HG02623 (cell line): ENCODE results near the gene TANGO2.

ENCODE experiments used
- ATAC-seq: cut with Tn5 transposase; IDR thresholded peaks from one replicate; pipeline ENCODE4 v1.9.1; 2021; ENCODE audit warnings: moderate library complexity; ENCODE audit not compliant: unreplicated experiment

Gene TANGO2

DNA sequence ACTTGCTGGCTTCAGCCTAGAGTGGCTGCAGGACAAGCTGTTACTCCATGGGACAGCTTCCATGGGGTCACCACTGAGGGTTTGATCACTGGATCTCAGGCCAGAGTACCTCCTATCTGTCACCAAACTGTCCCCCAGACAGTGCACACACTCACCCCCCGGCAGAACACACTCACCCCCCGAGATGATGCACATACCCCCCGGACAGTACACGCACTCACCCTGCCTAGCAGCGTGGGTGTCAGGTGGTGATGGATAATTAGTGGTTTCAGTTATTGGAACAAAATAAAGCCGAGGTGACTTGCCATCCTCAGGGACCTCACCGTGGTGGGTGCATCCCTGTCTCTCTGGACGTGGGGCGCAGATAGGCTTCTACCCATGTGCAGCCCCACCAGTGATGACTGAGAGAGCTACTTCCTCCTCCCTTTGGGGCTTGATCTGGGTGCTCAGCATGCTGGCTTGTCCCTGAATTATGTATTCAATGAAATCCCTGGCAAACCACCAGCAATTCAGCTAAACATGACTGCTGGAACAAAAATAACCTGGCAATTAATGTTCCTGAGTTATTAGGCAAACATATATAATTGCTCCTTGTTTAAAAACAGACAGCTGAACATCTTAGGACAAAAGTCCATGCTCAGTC is 18.9 kb downstream of the TANGO2 start:
- no peak for ATAC-seq

DNA sequence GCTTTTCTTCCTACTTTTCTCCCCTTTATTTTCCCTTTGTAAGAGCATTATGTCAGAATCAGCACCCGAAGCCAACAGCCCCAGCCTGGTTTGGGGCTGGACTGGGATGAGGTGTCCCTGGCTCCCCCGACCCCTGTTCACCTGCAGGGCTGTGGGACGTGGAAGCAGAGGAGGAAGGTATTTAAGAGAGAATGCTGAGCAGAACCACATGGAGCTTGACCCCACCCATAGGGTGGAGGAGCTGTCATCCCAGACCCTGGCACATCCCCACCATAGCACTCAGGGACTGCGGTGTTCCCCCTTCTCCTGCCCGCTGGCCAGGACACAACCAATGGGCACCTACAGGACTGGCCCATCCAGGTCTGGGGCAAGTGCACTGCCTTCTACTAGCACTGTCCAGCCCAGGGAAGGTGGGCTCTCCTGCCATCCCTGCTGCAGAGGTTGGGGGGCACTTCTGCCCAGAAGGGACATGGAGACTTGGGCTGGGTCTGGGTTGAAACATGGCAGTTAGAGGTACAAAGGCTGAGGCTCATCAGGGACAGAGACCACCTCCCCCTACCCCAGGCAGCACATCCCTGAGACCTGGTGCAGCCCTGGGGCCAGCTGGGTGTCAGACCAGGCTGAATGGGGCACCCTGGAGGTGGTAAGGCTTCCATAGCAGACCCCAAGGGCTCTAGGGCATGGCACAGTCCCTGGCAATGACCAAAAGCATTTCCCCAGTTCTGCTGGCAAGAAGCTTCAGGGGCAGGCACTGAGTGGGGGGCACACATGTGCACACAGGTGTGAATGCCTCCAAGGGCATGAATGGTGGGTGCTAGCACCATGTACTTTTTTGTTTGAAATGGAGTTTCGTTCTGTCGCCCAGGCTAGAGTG is 19.7 kb downstream of the TANGO2 start:
- no peak for ATAC-seq

DNA sequence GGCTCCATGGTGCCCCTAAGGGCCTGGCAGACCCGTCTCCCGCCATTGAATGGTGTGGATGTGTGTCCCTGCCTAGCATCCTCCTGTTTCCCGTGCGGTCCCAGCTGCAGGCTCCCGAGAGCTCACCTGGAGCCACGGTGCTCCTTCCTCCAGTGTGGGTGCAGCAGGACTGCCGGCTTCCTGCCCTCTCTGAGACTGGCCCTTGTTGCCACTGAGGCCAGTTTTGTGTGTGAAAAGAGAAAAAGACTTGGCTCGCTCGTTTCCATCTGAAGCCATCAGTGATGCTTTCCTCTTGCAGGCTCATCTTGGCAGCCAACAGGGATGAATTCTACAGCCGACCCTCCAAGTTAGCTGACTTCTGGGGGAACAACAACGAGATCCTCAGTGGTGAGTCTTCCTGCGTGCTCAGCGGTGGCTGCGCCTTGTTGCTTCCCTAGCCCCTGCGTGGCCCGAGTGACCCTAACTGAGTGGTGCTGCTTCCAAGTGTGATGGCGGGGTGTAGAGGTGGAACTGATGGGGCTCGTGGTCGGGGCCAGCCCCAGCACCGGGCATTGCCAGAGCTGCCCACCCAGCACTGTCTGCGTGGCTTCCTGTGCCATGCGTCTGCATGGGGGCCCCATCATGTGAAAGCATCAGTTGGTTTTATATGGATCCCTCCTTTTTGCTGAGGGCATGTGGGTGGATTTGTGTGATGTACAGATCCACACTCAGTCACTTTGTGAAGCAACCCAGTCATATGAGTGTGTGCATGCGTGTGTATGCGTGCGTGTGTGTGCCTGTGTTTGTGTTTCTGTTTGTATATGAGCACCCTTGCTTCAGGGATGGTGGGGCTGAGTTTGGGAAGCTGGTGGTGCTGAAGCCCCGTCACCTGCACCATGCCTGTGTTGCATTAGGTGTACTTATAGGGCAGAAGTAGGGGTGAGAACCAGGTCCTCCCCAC is 22.4 kb downstream of the TANGO2 start:
- ATAC-seq: no peak

DNA sequence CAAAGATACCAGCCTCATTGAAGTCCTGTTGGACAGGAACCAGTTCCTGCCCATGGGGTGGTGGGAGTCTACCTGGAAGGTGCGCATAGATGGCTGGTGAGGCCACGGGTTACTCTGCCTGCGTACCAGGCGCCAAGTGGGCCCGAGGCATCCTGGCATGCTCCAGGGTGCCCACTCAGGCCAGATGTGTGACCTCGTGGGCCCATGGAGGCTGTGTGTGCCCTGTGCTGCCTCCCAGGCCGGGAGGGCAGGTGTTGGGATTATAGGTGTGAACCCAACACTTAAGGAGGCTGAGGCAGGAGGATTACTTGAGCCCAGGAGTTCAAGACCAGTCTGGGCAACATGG is 23.1 kb downstream of the TANGO2 start:
- ATAC-seq: no peak

DNA sequence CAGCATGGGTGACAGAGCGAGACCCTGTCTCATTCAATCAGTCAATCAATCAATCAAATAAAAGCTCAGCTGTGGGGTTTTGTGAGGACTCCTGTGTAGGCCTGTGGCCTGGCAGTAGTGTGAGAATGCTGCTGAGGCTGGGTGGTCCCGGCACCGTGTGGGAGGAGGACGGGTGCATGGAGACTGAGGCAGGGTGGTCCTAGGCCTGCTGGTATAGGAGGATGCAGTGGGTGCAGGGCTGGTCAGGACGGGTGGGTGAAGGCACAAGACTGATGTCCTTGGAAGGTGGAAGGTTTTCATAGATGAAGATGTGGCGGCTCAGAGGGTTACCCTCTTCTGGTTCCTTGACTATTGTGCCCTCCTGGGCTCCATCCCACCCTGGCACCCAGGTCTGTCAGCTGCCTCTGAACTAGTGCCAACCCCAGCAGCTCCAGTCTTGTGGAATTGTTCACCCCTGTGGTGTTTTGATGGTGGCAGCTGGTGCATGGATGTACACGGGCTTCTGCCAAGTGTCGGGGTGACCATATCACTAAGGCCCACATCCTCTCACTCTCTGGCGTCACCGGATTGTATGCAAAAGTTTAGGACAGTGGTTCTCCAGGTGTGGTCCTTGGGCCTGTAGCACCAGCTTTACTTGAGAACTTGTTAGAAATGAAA is 23.7 kb downstream of the TANGO2 start:
- ATAC-seq: no peak

DNA sequence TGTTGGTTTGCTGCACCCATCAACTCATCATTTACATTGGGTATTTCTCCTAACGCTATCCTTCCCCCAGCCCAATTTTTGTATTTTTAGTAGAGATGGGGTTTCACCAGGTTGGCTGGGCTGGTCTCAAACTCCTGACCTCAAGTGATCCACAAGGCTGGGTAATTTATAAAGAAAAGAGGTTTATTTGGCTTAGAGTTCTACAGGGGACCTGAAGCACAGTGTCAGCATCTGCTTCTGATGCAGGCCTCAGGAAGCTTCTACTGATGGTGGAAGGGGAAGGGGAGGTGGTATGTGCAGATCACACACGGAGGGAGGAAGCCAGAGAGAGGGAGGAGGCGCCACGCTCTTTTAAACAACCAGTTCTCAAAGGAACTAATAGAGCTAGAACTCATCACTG is 25.8 kb downstream of the TANGO2 start:
- no peak for ATAC-seq

DNA sequence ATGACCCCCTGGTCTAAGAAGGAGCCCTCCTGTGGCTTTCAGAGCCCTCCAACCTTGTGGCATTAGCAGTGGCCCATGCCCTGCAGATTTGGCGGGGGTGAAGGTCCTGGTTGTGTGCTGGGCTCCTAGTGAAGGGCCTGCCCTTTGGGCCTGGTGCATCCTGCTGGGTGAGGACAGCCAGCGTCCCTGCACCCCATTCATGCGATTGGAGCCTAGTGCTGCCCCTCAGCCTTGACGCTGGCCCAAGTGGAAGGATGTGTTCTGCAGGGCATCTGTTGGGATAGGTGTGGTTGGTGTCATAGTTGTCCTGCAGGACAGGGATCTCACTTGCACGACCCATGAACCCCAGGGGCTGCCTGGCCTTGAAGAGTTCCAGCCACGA is 31.0 kb downstream of the TANGO2 start:
- ATAC-seq: no peak

DNA sequence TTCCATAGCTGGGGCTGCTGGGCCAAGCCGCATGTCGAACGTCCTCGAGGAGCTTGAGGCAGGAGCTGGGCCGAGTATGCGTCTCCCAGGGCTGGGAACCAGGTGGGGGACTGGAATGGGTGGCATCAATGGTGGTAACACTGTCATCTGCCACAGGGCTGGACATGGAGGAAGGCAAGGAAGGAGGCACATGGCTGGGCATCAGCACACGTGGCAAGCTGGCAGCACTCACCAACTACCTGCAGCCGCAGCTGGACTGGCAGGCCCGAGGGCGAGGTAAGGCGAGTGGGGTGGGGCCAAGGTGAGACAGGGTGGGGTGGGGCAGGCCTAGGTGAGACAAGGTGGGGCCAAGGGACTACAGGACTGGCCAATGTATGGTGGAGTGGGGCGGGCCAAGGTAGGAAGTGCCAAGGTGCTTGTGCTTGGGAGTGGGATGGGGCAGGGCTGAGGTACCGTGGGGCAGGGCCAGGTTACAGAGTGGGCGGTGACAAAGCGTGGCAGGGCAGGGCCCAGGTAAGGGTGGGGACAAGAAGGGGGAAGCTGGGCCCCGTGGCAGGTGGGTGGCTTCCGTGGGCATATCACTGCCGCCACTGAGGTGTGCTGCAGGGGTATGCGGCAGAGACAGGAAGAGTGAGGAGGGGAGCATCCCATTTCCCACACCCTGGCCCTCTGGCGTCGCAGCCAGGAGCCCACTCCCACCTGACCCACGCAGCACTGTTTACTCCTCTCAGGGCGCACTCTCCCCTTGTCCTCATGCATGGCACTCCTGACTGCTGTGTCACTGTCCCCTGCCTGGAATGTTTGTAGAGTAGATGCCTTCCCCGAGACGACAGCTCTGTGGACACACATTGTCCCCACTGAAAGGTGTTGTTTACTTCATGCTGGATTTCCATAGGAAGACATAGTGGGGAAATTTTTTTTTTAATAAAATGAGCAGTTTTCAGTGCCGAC is 31.7 kb downstream of the TANGO2 start:
- ATAC-seq: no peak

DNA sequence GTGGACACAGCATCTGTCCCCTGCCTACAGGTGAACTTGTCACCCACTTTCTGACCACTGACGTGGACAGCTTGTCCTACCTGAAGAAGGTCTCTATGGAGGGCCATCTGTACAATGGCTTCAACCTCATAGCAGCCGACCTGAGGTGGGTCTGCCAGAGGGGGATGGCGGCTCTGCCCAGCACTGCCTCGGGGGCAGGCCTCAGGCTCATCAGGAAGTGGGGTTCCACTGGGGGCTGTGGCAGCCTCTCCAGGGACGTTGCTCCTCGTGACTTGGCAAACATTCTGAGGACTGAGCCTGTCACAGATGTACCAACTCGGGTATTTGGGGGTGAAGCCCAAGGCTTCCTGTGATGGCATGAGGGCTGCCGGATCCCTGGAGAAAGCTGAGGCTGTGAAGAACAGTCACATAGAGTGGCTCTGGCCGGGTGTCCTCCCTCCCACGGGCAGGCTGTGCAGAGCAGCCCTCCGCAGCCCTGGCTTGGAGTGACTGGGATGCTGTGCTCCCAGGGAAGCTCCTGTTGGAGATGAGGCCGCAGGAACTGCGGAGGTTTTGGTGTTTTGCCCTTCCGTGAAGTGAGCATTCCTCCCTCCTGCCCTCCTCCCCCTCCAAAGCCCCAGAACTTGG is 32.6 kb downstream of the TANGO2 start:
- ATAC-seq: no peak

DNA sequence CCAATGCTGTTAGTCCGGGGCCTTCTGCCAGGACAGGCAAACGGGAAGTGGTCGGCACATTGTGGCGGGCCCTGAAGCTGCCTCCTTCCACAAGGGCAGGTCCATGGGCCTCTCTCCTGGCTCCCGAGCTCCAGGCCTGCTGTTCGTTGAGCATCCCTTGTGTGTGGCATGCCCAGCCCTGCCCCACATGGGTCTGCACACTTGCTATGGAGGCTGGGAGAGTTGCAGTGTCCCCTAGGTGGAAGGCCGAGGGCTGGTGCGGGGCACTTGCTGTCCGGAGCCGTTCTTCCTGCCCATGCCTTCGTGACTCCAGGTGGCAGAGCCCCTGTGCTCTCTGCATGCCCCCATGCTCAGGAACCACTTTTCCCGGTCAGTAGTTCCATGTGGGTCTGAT is 33.1 kb downstream of the TANGO2 start:
- no peak for ATAC-seq

DNA sequence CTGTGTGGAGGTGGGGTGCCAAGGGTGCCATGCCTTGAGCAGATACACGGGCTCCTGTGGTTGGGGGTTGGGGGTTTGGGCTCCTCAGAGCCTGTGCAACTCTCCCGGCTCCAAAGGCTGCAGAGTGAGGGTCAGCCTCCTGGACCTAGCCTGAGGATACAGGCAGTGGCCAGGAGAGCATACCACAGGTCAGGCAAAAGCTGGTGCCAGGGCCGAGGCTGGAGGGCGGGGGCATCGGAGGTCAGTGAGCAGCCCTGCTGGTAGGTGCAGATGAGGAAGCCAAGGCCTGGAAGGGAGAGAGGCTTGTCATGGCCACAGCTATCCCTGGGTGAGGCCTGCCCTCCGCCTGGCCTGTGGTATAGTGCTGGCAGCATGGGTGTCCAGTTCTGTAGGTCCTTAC is 33.6 kb downstream of the TANGO2 start:
- no peak for ATAC-seq

DNA sequence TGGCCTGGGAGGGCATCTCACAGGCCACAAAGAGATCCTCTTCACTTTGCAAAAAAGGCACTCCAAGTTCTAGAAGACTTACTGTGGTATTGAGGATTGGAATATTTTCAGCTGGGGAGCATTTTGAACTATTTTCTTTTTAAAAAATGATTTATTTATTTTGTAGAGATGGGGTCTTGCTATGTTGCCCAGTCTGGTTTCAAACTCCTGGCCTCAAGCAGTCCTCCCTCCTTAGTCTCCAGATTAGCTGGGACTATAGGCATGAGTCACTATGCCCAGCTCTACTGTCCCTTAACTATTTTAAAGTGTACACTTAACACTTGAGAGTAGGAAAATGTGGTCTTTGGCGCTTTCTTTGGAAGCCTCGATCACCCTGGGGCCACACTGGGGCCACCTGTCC is 34.2 kb downstream of the TANGO2 start:
- no peak for ATAC-seq

DNA sequence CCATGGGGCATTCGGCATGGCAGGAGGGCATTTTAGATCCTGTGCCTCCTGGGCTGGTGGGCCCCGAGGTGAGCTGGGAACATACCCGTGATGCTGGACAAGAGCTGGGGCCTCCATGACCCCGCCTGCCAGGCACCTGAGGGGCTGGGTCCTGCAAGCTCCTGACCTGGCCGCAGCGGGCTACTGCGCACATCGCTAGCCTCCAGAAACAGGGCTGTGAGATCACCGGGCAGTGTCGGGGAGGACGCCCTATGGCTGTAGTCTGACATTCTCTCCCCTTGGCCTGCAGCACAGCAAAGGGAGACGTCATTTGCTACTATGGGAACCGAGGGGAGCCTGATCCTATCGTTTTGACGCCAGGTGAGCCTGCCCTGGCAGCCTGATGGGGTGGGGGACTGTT is 34.7 kb downstream of the TANGO2 start:
- no peak for ATAC-seq

DNA sequence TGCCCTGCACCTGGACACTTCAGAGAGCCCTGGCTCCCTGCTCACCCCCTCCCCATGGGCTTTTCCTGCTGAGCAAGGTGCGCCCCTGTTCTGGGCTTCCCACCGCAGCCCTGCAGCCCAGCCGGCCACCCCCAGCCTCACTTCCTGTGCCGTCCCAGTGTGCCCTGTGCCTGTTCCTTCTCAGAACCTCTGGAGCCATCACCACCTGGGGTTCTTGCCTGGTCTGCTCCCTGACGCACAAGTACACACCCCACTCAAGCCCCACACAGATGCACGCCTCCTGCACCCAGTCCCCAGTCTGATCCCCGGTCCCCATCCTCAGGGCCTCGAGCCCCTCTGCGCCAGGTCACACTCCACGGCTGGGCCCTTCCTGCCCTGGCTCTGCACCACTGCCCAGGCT is 35.3 kb downstream of the TANGO2 start:
- ATAC-seq: no peak

DNA sequence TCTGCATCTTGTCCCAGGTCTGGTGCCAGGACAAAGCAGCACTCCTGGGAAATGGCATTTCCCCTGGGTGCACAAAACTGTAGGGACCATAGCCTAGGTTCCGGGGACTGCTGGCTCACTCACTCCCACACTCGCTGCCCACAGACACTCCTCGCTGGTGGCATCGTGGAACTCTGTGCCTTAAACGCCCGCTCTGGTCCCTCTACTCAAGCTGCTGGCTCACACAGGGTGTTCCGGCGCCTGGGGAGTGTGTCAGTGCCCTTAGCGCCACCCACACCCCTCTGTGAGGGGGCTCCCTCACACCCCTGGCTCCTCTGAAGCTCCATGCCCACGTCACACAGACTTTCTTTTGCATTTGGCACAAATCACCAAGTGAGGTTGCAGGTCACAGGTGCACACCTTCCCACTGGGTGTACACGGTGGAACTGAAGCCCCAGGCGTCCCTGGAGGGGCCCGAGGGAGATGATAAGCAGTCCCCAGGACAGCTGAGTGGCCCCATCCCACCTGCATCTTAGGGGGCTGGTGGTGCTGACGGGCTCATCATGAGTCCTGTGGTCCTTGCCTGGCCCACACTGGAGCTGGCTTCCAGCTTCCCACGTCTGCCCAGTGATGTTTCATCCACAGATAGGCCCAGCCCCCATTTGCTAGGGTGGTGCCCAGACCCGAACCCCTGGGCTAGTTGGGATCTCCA is 35.9 kb downstream of the TANGO2 start:
- ATAC-seq: no peak

DNA sequence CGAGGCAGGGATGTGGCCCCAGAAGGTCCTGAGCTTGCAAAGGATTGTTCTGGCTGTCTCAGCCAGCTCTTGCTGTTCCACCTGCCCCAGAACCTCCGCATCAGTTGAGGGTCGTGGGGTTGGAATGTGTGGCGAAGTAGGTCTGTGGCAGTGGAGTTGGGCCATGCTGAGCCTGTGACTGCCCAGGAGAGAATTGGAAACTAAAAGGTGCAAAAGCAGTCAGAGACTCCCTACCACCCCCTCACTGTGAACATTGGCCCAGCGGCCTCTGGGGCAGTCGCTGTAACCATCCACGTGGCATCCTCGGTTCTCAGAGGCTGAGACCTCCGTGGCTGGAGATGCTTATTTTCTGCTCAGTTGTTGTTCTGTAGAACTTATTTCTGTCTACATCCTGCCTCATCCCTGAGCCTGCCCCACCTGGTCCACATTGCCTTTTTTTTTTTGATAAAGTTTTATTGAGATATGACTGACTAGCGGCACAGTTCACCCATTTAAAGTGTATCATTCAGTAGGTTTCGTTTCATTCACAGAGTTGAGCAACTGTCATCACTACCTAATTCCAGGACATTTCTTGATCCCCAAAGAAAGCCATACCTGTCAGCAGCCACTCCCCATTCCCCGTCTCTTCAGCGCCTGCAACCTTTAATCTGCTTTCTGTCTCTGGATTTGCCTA is 36.8 kb downstream of the TANGO2 start:
- no peak for ATAC-seq

DNA sequence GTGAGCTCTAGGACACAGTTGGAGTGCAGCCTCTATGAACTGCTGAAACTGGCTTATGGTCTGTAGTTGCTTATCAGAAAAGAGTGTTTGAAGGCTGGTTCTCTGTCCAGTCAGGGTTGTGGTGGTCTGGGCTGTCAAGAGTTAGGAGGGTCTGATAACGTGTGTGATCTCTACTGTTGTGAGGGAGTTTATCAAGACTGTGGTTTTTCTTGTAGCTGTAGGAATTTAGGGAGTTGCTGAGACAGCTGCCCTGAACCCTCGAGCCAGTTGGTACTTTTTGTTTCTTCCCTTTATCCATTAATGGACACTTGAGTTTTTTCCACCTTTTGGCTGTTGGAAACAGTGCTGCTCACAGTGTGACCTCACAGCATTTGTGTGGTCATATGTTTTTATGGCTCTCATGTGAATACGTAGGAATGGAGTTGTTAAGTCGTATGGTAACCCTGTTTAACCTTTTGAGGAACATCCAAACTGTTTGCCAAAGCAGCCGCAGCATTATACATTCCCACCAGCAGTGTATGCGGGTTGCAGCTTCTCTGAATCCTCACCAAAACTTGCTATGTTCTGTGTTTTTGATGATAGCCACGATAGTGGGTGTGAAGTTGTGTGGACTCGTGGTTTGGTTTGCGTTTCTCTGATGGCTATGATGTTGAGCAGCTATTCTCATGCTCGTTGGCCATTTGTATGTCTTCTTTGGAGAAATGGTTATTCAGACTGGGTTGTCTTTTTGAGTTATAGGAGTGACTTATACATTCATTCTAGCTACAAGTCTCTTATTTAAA is 38.3 kb downstream of the TANGO2 start:
- ATAC-seq: no peak
